ENCODE measurements around the gene ADAM12.

The ADAM12 gene, protein sequence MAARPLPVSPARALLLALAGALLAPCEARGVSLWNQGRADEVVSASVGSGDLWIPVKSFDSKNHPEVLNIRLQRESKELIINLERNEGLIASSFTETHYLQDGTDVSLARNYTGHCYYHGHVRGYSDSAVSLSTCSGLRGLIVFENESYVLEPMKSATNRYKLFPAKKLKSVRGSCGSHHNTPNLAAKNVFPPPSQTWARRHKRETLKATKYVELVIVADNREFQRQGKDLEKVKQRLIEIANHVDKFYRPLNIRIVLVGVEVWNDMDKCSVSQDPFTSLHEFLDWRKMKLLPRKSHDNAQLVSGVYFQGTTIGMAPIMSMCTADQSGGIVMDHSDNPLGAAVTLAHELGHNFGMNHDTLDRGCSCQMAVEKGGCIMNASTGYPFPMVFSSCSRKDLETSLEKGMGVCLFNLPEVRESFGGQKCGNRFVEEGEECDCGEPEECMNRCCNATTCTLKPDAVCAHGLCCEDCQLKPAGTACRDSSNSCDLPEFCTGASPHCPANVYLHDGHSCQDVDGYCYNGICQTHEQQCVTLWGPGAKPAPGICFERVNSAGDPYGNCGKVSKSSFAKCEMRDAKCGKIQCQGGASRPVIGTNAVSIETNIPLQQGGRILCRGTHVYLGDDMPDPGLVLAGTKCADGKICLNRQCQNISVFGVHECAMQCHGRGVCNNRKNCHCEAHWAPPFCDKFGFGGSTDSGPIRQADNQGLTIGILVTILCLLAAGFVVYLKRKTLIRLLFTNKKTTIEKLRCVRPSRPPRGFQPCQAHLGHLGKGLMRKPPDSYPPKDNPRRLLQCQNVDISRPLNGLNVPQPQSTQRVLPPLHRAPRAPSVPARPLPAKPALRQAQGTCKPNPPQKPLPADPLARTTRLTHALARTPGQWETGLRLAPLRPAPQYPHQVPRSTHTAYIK

DNA sequence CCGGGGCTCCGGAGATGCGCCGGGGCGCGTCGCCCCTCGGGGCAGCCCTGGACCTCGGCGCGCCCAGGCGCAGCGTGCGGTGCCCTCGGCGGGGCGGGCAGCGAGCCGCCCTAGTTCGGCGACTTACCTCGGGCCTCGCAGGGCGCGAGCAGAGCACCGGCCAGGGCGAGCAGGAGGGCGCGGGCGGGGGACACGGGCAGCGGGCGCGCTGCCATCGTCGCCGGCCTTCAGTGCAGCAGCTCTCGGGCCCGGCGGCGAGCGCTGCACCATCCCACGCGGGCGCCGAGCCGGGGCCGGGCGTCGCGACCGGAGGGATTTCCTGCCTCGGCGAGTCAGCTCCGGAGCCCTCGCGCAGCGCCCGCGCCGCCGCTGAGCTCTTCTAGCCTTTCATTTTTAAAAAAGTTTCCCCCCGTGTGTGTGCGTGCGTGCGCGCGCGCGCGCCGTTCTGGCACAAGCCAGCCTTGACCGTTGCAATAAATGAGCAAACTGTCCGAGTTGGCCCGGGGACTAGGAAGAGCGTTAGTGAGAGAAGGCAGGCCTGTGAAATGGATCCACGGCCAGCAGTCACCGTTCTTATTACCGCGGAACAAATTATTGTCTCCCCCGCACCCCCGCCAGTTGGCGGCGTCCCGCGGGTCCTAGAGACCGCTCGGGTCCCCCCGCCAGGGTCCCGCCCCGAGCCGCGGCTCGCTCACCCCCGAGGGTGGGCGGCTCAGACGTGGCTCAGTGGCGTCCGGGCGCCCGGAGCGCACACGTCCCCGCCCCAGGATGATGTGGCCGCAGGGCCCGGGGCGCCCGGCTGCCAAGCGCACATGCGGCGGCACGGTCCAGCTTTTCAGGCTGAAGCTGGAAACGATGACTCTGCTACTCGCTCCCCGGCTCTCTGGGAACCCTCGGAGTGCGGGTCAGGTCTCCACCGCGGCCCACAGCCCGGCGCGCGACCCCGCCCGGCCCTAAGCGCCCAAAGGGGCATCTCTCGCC lies at the start of gene ADAM12:
TSS of gene ADAM12 (minus strand) at position 547 of the 981 bp plus-strand sequence. CDS start at position 215, 332 bp downstream.
- Histone ChIP-seq H3K9me3 (ENCODE audit: control insufficient read depth in 1 of 2, low read length in 2 of 2) (no peaks in the 10 kb centered on the region), H3K4me3 (ENCODE audit: low read depth in 1 of 2, low read length in 2 of 2) (peak within 1 kb of the TSS; percentile 42 to 54), H3K27ac (ENCODE audit: low read depth, low read length) (no peak within 1 kb of the TSS), H3K4me1 (ENCODE audit: control insufficient read depth in 1 of 2, insufficient read depth in 2 of 2, low read length in 2 of 2) (no peaks in the 10 kb centered on the region), H3K9ac (ENCODE audit: low read depth in 1 of 2, low read length in 2 of 2) (no peak within 1 kb of the TSS), H3K36me3 (ENCODE audit: control insufficient read depth in 1 of 2, insufficient read depth in 2 of 2, low read length in 2 of 2) (no peaks in the 10 kb centered on the region), H3K27me3 (ENCODE audit: control insufficient read depth in 1 of 2, insufficient read depth in 2 of 2, low read length in 2 of 2) (peaks cover 6 to 12% of the 10 kb centered on the region in 2 donors)

DNA sequence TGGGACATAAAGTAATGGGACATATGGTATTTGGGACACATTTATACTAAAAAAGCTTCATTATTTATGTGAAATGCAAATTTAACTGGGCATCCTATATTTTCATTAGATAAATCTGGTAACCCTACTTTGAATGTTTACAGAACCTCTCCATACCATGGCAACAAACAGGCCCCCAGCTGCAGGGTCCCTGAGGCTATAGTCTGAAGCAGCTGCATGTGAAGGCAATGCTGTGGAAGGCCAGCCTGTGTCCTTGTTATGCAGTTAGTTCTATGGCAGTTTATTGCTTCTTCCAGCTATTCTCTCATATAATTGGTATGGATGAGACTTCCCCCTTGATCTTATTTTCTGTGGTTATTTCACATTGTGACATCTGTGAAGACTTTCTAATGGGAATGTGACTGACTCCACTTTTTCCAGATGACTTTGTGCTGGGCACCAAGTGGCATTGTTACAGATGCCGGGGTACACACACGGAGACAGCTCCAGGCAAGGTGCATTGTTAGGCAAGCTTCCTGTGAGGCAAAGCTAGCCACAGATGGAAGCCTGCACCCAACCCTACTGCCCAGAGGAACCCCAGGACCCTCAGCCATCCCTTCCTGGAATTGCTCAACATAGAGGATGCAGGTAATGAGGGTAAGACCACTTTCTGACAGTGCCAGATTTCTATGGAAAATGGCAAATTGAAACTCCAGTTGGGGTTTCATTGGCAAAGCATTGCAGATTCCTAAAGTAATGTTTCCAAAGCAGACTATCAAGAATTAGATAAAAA lies 49.5 kb upstream of the ADAM12 start:
- Histone ChIP-seq H3K4me3 (ENCODE audit: low read depth in 1 of 2, low read length in 2 of 2) (no peak overlapping the region), H3K27ac (ENCODE audit: low read depth, low read length) (no peak overlapping the region), H3K4me1 (ENCODE audit: control insufficient read depth in 1 of 2, insufficient read depth in 2 of 2, low read length in 2 of 2) (no peaks in the 10 kb centered on the region), H3K36me3 (ENCODE audit: control insufficient read depth in 1 of 2, insufficient read depth in 2 of 2, low read length in 2 of 2) (no peaks in the 10 kb centered on the region), H3K27me3 (ENCODE audit: control insufficient read depth in 1 of 2, insufficient read depth in 2 of 2, low read length in 2 of 2) (no peaks in the 10 kb centered on the region), H3K9ac (ENCODE audit: low read depth in 1 of 2, low read length in 2 of 2) (no peak overlapping the region), H3K9me3 (ENCODE audit: control insufficient read depth in 1 of 2, low read length in 2 of 2) (no peaks in the 10 kb centered on the region)

DNA sequence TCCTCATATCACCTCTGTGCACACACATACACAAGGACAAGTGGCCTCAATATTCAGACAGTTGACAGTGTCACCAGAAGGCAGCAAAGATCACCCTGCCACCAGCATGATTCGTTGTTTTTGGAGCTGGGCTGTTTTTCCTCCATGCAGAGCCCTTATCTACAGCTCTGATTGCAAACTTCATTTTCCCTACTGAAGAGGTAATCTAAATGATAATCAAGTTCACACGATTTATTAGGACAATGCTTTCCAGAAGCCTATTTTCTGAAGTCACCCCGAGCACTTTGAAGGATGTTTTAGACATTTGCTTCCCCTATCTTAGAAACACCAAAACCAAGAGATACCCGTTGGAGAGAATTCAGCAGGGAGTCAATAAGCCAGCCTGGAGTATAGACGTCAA lies 46.0 kb upstream of the ADAM12 start:
- no peaks in the 10 kb centered on the region for H3K27me3 ChIP-seq (ENCODE audit: control insufficient read depth in 1 of 2, insufficient read depth in 2 of 2, low read length in 2 of 2)
- no peaks in the 10 kb centered on the region for H3K36me3 ChIP-seq (ENCODE audit: control insufficient read depth in 1 of 2, insufficient read depth in 2 of 2, low read length in 2 of 2)
- H3K4me1 ChIP-seq (ENCODE audit: control insufficient read depth in 1 of 2, insufficient read depth in 2 of 2, low read length in 2 of 2), result no peaks in the 10 kb centered on the region
- no peak overlapping the region for H3K4me3 ChIP-seq (ENCODE audit: low read depth in 1 of 2, low read length in 2 of 2)
- no peak overlapping the region for H3K27ac ChIP-seq (ENCODE audit: low read depth, low read length)
- H3K9me3 ChIP-seq (ENCODE audit: control insufficient read depth in 1 of 2, low read length in 2 of 2), result no peaks in the 10 kb centered on the region
- no peak overlapping the region for H3K9ac ChIP-seq (ENCODE audit: low read depth in 1 of 2, low read length in 2 of 2)

DNA sequence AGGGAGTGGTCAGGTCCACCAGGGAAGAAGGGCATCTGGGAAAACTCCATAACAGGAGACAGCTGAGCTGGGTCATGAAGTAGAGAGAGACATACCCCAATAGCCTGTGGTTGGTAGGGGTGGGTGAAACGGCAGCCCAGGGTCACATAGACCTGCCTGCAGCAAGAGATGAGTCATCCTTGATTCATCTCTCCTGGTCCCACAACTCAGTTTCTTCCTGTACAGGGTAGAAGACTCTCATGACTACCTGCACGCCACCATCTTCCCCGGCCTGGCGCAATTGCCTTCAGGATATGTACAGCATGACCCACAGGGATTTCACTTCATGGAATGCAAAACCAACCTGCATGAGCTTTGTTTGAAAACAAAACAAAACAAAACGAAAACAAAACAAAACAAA lies 45.1 kb upstream of the ADAM12 start:
- Histone ChIP-seq H3K4me1 (ENCODE audit: control insufficient read depth in 1 of 2, insufficient read depth in 2 of 2, low read length in 2 of 2) (no peaks in the 10 kb centered on the region), H3K4me3 (ENCODE audit: low read depth in 1 of 2, low read length in 2 of 2) (no peak overlapping the region), H3K27me3 (ENCODE audit: control insufficient read depth in 1 of 2, insufficient read depth in 2 of 2, low read length in 2 of 2) (no peaks in the 10 kb centered on the region)

DNA sequence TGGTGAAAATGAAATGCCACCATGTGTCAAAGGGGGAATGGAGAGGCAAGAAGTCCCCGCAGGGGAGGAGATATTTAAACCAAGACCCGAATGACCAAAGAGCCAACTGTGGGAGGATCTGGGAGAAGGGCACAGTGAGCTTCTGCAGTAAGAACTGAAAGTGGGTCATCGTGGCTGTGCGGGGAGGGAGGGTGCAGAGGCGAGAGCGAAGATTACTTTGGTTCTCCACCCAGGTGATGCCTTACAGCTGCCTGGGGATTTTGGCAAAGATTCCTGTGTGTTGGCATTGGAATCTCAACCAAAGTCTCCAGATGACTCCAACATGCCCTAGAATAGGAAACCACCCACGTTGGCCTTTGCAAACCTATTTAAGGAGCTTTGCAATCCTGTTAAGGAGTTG lies 44.2 kb upstream of the ADAM12 start:
- Histone ChIP-seq H3K9me3 (ENCODE audit: control insufficient read depth in 1 of 2, low read length in 2 of 2) (no peaks in the 10 kb centered on the region), H3K36me3 (ENCODE audit: control insufficient read depth in 1 of 2, insufficient read depth in 2 of 2, low read length in 2 of 2) (no peaks in the 10 kb centered on the region), H3K27ac (ENCODE audit: low read depth, low read length) (no peak overlapping the region), H3K9ac (ENCODE audit: low read depth in 1 of 2, low read length in 2 of 2) (no peak overlapping the region), H3K4me3 (ENCODE audit: low read depth in 1 of 2, low read length in 2 of 2) (no peak overlapping the region), H3K27me3 (ENCODE audit: control insufficient read depth in 1 of 2, insufficient read depth in 2 of 2, low read length in 2 of 2) (no peaks in the 10 kb centered on the region), H3K4me1 (ENCODE audit: control insufficient read depth in 1 of 2, insufficient read depth in 2 of 2, low read length in 2 of 2) (no peaks in the 10 kb centered on the region)

More for the DNA sequence above, 45.1 kb upstream of the ADAM12 start:
- Histone ChIP-seq H3K27ac (ENCODE audit: low read depth, low read length) (no peak overlapping the region), H3K9ac (ENCODE audit: low read depth in 1 of 2, low read length in 2 of 2) (no peak overlapping the region), H3K9me3 (ENCODE audit: control insufficient read depth in 1 of 2, low read length in 2 of 2) (no peaks in the 10 kb centered on the region), H3K36me3 (ENCODE audit: control insufficient read depth in 1 of 2, insufficient read depth in 2 of 2, low read length in 2 of 2) (no peaks in the 10 kb centered on the region)

DNA sequence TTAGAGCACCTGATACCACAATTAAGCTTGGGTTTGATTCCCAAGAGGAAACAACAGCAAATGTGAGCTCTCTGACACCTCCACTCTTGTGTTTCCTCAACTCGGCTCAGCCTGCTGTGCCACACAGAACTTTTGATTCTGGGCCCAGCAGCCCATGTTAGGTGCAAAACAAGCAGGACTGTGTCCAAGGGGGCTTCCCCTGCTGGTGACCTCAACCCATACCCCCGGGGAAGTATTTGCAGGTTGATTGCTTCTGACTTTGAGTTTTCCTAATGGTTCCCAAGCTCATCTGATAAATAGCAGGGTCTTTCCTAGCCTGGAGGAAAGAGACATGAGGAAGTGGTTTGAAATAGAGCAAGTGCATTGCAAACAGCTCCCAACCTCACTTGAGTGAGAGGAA lies 43.5 kb upstream of the ADAM12 start:
- Histone ChIP-seq H3K4me1 (ENCODE audit: control insufficient read depth in 1 of 2, insufficient read depth in 2 of 2, low read length in 2 of 2) (no peaks in the 10 kb centered on the region), H3K27ac (ENCODE audit: low read depth, low read length) (no peak overlapping the region), H3K27me3 (ENCODE audit: control insufficient read depth in 1 of 2, insufficient read depth in 2 of 2, low read length in 2 of 2) (no peaks in the 10 kb centered on the region), H3K9me3 (ENCODE audit: control insufficient read depth in 1 of 2, low read length in 2 of 2) (no peaks in the 10 kb centered on the region), H3K9ac (ENCODE audit: low read depth in 1 of 2, low read length in 2 of 2) (no peak overlapping the region), H3K4me3 (ENCODE audit: low read depth in 1 of 2, low read length in 2 of 2) (no peak overlapping the region), H3K36me3 (ENCODE audit: control insufficient read depth in 1 of 2, insufficient read depth in 2 of 2, low read length in 2 of 2) (no peaks in the 10 kb centered on the region)

DNA sequence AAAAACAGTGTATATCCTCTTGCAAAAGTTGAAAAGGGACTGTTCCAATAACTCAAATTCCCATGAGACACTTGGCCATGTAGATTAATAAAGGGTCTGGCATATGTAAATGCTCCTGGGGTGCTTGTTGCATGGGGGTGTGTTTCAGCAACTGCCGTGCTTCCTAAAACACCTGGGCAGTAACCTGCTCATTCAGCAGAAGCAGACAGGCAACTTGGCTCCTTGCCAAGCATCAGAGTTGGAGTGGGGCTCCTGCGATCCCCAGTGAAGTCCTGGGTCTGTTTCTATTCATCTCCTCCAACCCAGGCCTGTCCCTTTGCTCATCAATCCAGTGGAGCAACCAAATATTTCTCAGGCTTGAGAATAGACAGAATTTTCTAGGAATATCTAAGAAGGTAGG lies 42.2 kb upstream of the ADAM12 start:
- Histone ChIP-seq H3K27me3 (ENCODE audit: control insufficient read depth in 1 of 2, insufficient read depth in 2 of 2, low read length in 2 of 2) (no peaks in the 10 kb centered on the region), H3K9ac (ENCODE audit: low read depth in 1 of 2, low read length in 2 of 2) (no peak overlapping the region), H3K4me1 (ENCODE audit: control insufficient read depth in 1 of 2, insufficient read depth in 2 of 2, low read length in 2 of 2) (no peaks in the 10 kb centered on the region), H3K4me3 (ENCODE audit: low read depth in 1 of 2, low read length in 2 of 2) (no peak overlapping the region), H3K36me3 (ENCODE audit: control insufficient read depth in 1 of 2, insufficient read depth in 2 of 2, low read length in 2 of 2) (no peaks in the 10 kb centered on the region), H3K27ac (ENCODE audit: low read depth, low read length) (no peak overlapping the region), H3K9me3 (ENCODE audit: control insufficient read depth in 1 of 2, low read length in 2 of 2) (no peaks in the 10 kb centered on the region)

DNA sequence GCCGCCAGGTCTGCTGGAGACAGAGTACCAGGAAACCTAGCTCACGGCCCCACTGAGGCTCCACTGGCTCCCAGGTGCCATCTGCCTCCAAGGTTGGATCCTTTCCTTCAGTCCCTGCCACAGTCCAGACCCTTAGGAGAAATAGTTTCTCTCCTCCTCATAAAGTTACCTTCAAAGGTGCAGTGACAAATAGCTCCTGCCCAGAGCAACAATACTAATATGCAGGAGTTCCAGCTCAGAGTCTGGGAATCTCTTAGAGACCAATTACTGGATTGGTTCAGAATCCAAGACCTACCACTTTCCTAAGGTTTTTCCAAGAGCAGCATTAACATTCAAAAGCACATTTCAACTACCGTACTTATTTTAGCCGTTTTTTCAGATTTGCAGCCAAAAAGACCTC lies 41.0 kb upstream of the ADAM12 start:
- Histone ChIP-seq H3K9me3 (ENCODE audit: control insufficient read depth in 1 of 2, low read length in 2 of 2) (peaks cover 2 to 4% of the 10 kb centered on the region in 2 donors), H3K4me1 (ENCODE audit: control insufficient read depth in 1 of 2, insufficient read depth in 2 of 2, low read length in 2 of 2) (no peaks in the 10 kb centered on the region), H3K27me3 (ENCODE audit: control insufficient read depth in 1 of 2, insufficient read depth in 2 of 2, low read length in 2 of 2) (no peaks in the 10 kb centered on the region), H3K4me3 (ENCODE audit: low read depth in 1 of 2, low read length in 2 of 2) (no peak overlapping the region), H3K36me3 (ENCODE audit: control insufficient read depth in 1 of 2, insufficient read depth in 2 of 2, low read length in 2 of 2) (no peaks in the 10 kb centered on the region), H3K9ac (ENCODE audit: low read depth in 1 of 2, low read length in 2 of 2) (no peak overlapping the region), H3K27ac (ENCODE audit: low read depth, low read length) (no peak overlapping the region)

DNA sequence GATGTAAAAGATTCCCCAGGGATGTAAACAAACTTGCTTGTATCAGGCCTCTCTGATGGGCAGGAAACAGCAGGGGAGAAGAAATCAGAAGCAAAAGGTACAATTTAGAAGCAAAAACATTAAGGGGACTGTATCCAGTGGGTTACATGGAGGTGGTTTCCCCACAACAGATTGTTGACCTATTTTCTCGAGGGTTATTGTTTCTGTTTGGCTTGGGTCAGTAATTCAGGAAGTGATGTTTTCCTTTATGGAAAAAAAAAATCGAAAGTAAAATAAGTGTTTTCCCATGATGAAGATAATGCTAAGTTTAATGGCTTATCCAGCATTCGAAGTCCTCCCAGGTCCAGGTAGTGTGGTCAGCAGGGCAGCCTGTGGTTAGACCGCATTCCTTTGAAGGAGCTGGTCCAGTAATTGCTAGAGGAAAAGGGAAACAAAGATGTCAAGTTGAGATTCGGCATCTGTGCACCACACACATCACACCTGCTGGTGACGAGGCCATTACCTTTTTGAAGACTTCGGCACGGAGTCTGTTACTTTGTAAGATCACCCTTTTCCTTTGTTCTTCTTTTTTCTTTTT lies 37.3 kb upstream of the ADAM12 start:
- H3K27ac ChIP-seq (ENCODE audit: low read depth, low read length), result no peak overlapping the region
- no peaks in the 10 kb centered on the region for H3K4me1 ChIP-seq (ENCODE audit: control insufficient read depth in 1 of 2, insufficient read depth in 2 of 2, low read length in 2 of 2)
- no peak overlapping the region for H3K9ac ChIP-seq (ENCODE audit: low read depth in 1 of 2, low read length in 2 of 2)
- no peak overlapping the region for H3K4me3 ChIP-seq (ENCODE audit: low read depth in 1 of 2, low read length in 2 of 2)
- peaks cover 9 to 15% of the 10 kb centered on the region in 2 donors for H3K9me3 ChIP-seq (ENCODE audit: control insufficient read depth in 1 of 2, low read length in 2 of 2)
- H3K27me3 ChIP-seq (ENCODE audit: control insufficient read depth in 1 of 2, insufficient read depth in 2 of 2, low read length in 2 of 2), result no peaks in the 10 kb centered on the region
- H3K36me3 ChIP-seq (ENCODE audit: control insufficient read depth in 1 of 2, insufficient read depth in 2 of 2, low read length in 2 of 2), result no peaks in the 10 kb centered on the region
